ENCODE data around the gene SLC25A30.

- TF ChIP-seq POLR2A (IDR thresholded peaks at IDR 0.05): no peak
- no peak for TF ChIP-seq CTCF (IDR thresholded peaks at IDR 0.05)
Observed at GRCh38 chr13:45411221-45411620, 7.0 kb downstream of the SLC25A30 start.

Data from stomach (tissue), 4 donors.